GM18507 (cell line): ENCODE measurements around the gene FADS3.

Experiments used
- DNase-seq: peaks from one replicate; pipeline ENCODE4 v3.0.0; 2011; ENCODE audit warnings: low read depth; ENCODE audit not compliant: insufficient read length; ENCODE audit errors: extremely low spot score
- FAIRE-seq: peaks from 2 replicates; lab custom pipeline; 2011; peaks lifted over from hg19 to GRCh38; lab: Jason Lieb, UNC

FADS3 gene

GRCh38 chr11:61864814-61865775 is 26.2 kb downstream of the FADS3 start:
- DNase-seq = no peak
- FAIRE-seq = no peak

GRCh38 chr11:61863548-61864081 is 27.7 kb downstream of the FADS3 start:
- FAIRE-seq (no peak), DNase-seq (no peak)

DNA sequence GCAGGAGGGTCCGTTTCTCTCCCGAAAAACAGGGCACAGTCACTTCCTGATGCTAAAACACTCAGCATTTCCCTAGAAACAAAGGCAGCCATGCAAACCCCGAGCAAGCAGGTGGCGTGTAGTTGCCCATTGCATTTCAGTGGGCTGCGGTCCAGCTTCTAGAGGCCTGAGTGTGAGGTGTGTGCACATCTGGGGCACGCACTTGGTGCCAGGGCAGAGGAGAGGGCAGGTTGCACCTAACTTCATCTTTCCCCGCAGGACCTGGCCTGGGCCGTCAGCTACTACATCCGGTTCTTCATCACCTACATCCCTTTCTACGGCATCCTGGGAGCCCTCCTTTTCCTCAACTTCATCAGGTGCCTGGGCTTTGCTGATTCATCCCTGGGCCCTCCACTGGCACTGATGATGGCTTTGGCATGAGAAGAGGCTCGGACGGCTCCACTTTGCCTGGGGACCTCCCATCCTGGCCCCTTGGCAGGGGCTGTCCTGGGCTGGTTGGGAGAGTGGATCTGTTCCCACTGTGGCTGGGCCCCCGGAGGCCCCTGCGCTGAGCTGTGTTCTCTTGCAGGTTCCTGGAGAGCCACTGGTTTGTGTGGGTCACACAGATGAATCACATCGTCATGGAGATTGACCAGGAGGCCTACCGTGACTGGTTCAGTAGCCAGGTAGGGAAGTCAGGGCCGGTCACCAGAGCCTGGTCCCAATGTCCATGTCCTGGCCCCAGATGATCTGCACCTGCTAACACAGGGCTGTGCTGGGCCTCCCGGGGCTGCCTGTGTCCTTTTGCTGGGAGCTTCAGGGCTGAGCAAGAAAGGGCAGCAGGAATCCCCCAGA is 28.4 kb downstream of the FADS3 start:
- FAIRE-seq = no peak
- no peak for DNase-seq

DNA sequence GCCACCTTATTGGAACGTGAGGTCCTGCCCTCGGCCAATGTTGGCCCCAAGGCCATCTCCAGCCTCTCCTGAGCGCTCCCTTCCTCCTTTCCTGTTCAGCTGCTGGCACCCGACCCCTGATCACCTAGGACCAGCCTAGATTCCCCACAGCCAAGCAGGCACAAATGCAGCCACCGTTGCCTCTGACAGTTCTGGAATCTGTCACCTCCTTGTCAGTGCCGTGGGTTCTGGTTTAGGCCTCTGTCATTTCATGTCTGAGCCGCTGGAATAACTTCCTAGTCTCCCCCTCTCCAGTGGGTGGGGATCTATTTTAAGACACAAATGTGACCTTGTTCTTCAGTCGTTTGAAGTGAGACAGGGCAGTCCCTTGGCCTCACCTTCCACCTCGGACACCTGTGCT is 29.7 kb downstream of the FADS3 start:
- FAIRE-seq (no peak), DNase-seq (no peak)

- no peak for FAIRE-seq
- DNase-seq = no peak
Observed at GRCh38 chr11:61860054-61860903, 31.1 kb downstream of the FADS3 start.

DNA sequence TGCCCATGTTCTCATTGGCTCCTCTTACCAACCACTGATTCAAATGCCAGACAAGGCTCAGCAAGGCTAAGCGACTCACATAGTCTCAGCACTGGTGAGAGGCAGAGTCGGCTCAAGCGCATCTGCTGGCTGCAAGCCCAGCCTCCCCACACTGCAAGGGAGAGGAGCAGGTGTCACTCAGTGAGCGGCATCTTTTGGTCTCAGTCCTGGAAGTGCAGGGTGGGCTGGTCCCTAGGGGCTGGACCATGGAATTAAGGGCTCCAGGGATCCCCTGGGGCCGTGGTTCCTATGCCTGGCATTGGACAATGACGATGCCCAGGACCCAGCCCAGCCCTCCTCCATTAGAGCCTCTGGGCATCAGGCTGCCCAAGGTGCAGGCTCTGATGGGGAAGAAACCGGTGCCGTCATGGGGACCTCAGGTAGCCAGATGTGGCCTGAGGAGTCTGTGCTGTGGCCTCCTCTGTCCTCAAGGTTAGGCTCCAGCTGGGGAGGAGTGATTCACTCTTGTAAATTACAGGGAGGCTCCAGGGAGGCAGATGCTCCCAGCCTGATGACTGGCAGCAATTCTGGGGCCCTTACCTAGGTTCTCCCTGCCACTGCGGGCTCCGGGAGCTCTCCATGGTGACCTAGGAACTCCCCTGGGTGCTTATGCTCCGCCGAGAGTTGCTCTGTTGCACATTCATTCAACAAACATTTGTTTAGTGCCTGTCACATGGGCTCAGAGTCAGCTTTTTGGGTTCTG is 35.2 kb downstream of the FADS3 start:
- no peak for DNase-seq
- FAIRE-seq = no peak

DNA sequence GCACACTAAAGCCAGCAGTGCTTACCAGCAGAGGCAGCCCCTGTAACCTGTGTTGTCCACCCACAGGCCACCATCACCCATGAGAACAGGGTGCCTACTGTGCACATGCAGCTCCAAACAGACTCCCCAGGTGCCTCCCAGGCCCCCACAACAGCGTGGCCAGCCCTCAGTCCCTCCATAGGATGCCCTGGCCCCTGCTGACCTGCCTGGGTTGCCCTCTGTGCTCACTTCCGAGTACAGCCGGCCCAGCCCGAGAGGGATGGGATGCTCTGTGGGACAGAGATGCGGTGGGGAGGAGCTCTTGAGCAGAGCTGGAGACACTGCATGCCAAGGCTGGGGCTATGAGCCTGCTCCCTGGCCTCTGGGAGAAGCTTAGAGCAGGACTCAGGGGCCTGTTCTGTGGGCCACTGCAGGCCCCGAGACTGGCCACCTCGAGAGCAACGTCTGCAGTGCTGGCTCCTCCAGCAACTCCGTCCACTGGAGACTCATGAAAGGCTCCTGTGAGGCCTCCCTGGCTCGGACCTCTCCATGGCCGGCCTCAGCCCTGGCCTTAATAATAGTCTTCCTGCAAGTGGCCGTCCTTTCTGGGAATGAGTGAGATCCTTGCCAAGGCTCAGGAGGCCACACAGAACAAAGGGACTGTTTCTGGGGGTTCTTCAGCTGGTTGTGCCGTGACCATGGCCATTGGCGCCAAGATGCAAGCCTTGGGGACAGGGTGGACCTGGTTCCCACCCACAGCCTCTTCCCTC is 36.2 kb downstream of the FADS3 start:
- no peak for FAIRE-seq
- DNase-seq = no peak

- FAIRE-seq (no peak), DNase-seq (no peak)
Observed at GRCh38 chr11:61854206-61854895, 37.0 kb downstream of the FADS3 start.

GRCh38 chr11:61853698-61854169 is 37.6 kb downstream of the FADS3 start:
- DNase-seq (no peak), FAIRE-seq (no peak)

DNA sequence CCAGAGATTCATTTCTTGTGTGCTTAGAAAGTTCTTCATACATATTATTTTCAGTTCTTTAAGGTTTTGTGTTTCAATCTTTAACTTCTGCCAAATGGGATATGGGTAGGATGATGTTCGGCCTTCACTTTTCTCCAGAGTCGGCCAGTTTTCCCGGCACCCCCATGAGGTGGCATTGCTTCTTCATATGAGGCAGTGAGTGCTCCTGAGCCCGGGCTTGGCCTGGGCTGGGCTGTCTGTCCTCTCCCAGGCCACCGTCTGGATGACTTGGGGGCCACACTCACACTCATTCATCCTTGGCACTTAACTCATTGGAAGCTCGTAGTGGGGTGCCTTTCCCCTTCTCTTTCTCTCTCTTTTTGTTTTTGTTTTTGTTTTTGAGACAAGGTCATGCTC is 39.4 kb downstream of the FADS3 start:
- DNase-seq (no peak), FAIRE-seq (no peak)

DNA sequence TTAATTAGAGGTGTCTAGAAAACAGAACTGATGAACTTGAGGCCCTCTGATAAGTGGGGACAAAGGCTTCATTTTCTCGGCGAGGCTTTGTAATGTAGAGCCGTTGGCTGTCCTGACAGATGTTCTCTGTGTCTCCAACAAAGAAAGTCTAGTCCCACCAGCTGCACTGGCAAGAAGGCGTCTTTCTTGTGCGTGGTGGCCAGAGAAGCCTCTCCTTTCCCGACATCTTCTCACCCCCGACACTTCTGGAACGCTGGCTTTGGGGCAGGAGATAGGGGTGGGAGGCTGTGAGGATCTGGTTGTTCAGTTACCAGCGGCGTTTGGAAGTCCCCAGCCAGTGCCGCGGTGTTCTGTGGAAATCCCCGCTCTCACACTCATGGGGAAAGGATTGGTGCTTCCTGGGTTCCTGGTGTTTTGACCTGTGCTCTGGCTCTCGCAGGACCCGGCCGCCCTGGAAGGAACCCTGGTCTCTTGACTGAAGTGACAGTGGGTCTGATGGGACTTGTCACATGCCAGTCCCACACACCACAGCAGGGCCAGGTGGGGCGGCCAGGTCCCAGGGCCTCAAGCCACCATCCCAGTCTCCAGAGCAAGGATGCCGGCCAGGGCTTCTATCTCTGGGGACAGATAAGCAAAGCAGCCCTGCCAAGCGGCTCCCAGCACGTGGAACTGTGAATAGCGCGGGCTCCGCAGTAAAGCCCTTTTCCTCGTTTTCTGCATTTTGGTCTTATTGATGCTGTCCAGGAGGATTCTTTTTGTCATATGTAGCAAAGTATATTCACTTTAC is 40.0 kb downstream of the FADS3 start:
- DNase-seq = no peak
- no peak for FAIRE-seq

GRCh38 chr11:61850687-61851086 is 40.7 kb downstream of the FADS3 start:
- no peak for FAIRE-seq
- no peak for DNase-seq

GRCh38 chr11:61848631-61849030 is 42.7 kb downstream of the FADS3 start:
- no peak for FAIRE-seq

DNA sequence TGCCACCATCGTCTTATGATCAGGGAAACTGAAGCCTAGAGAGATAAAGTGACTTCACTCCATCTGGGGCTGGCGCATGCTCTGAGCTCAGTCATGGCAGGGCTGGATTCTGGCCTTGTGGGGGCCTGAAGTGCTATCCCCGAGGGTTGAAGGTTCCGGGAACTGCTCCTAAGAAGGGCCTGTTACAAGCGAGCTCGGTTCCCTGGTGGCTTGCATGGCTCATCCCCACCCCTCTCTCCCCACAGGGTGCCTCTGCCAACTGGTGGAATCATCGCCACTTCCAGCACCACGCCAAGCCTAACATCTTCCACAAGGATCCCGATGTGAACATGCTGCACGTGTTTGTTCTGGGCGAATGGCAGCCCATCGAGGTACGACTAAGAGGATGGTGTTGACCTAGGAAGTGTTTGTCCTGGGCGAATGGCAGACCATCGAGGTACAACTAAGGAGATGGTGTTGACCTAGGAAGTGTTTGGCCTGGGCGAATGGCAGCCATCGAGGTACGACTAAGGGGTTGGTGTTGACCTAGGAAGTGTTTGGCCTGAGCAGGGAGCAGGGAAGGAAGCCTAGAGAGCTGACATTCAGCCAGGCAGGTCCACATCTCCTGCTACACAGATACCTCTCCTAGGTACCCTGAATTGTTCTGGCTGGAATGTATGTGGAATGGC is 43.3 kb downstream of the FADS3 start:
- DNase-seq = no peak
- FAIRE-seq = no peak

More at GRCh38 chr11:61848631-61849030, 42.7 kb downstream of the FADS3 start:
- DNase-seq = no peak

DNA sequence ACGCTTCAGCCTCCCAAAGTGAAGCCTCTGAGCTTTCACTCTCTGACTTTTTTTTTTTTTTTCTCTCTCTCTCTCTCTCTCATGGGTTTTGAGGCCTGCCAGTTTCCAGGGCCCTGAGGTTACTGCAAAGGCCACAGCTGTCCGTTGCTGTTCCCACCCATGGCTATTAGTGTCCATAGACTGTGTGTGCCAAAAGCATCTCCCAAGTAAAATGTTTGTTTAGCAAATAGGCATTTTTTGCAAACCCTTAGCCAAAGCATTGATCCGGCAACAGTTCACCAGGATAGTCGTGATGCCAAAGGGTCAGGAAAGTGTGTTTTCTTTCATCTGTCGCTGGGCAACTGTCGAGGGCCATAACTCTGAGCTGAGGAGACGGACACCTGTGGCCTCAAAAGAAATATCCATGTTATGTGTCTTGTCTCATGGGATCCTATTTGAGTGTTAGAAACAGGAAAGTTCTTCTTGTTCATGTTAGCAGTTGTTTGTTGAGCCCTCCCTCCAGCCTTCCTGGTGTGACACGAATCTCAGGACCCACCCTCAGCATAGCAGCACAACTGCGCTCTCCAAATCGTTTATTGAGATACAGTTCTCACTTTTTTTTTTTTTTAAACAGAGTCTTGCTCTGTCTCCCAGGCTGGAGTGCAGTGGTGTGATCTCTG is 44.9 kb downstream of the FADS3 start:
- FAIRE-seq = no peak
- DNase-seq = no peak
